NOMO-1 treated with DMSO at 0.1 percent for 48 hours (cell line): ENCODE results near the gene CPB2.

Source experiments
- DNase-seq: peaks from one replicate; lab custom pipeline; 2025; ENCODE audit not compliant: unreplicated experiment; lab: John Stamatoyannopoulos, UW

CPB2 gene

GRCh38 chr13:46006688-46007452 lies 98.0 kb downstream of the CPB2 start:
- no peak for DNase-seq

- no peak for DNase-seq
Measured at GRCh38 chr13:46004491-46004890, 100.3 kb downstream of the CPB2 start.
